Astrocyte (in vitro differentiated cells and primary cell): Measurements from ENCODE around the gene NUDT14.

ENCODE experiments used
- CTCF ChIP-seq: IDR thresholded peaks from 2 replicates; pipeline ENCODE4 v1.5.1; 2011; ENCODE audit warnings: low read depth, mild to moderate bottlenecking, inconsistent platforms, low read length, moderate library complexity; ENCODE audit not compliant: insufficient read depth
- EZH2 ChIP-seq: IDR thresholded peaks from 2 replicates; pipeline ENCODE4 v1.6.1; 2012; ENCODE audit warnings: mild to moderate bottlenecking, low read length, inconsistent platforms; ENCODE audit not compliant: insufficient read depth

- no peak for TF ChIP-seq CTCF
- TF ChIP-seq EZH2 = no peak
Measured at GRCh38 chr14:105126126-105126980, 54.8 kb downstream of the NUDT14 start.
